Parathyroid adenoma (tissue), 2 donors: Measurements from ENCODE around the gene ANKFY1.

Experiments
- H2AFZ ChIP-seq: fragments of 300-600 bp; sonication (generic); one replicate; pipeline ENCODE4 v1.7.0; 2017; ENCODE audit warnings: antibody characterized with exemption, mild to moderate bottlenecking
- H3K27ac ChIP-seq: fragments of 300-600 bp; sonication (generic); one replicate; pipeline ENCODE4 v1.7.0; 2017
- H3K27me3 ChIP-seq: fragments of 300-600 bp; sonication (generic); one replicate; pipeline ENCODE4 v1.7.0; 2017; ENCODE audit warnings: low read length; ENCODE audit not compliant: control insufficient read depth, insufficient read depth
- H3K36me3 ChIP-seq: fragments of 300-600 bp; sonication (generic); one replicate; pipeline ENCODE4 v1.7.0; 2017; ENCODE audit warnings: low read length; ENCODE audit not compliant: control insufficient read depth, insufficient read depth
- H3K4me1 ChIP-seq: fragments of 300-600 bp; sonication (generic); one replicate; pipeline ENCODE4 v1.7.0; 2017; ENCODE audit warnings: control low read depth
- H3K4me2 ChIP-seq: fragments of 300-600 bp; sonication (generic); one replicate; pipeline ENCODE4 v1.7.0; 2017; ENCODE audit warnings: low read length
- H3K4me3 ChIP-seq: fragments of 300-600 bp; sonication (generic); one replicate; pipeline ENCODE4 v1.7.0; 2017; ENCODE audit warnings: low read depth, low read length
- H3K79me2 ChIP-seq: fragments of 300-600 bp; sonication (generic); one replicate; pipeline ENCODE4 v1.7.0; 2017; ENCODE audit warnings: control low read depth
- H3K9ac ChIP-seq: fragments of 300-600 bp; sonication (generic); one replicate; pipeline ENCODE4 v1.7.0; 2017; ENCODE audit warnings: mild to moderate bottlenecking
- H3K9me3 ChIP-seq: fragments of 300-600 bp; sonication (generic); one replicate; pipeline ENCODE4 v1.7.0; 2017; ENCODE audit warnings: low read length; ENCODE audit not compliant: control insufficient read depth
- TF ChIP-seq, protein P1 (sequence below): fragments of 300-600 bp; sonication (generic); IDR thresholded peaks from one replicate; pipeline ENCODE4 v1.7.0; 2017; ENCODE audit warnings: antibody characterized with exemption, mild to moderate bottlenecking
- donor health status: primary hyperparathyroidism.

The ANKFY1 gene

DNA sequence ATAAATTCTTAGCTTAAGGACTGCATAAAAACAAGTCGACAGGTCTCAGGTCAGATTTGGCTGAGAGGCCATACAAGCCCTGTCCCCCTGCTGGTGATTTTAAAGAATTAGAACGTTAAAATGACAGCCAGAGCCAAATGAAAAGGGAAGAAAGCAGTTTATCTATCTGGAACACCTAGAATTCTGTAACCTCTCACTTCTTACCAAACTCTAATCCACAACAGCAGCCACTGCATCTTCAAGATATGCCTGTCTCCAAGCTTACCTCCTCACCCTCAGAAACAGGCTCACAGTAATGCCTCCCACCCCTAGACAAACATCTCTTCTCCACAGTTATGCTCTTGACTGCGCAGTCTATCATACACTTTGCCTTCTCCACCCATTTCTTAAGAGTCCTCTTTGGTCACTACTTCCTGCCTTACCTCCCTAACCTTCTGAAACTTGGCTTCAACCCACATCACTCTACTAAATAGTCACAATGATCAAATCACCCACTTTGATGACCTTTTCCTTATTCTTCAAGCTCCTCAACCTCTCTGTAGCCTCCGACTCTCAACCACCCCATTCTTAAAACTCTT lies 14.2 kb downstream of the ANKFY1 start:
- H3K79me2 ChIP-seq: peaks cover 31% of the 10 kb centered on the region
- H3K9ac ChIP-seq: no peak overlapping the region
- H3K4me2 ChIP-seq: no peak overlapping the region
- TF ChIP-seq, protein P1, sequence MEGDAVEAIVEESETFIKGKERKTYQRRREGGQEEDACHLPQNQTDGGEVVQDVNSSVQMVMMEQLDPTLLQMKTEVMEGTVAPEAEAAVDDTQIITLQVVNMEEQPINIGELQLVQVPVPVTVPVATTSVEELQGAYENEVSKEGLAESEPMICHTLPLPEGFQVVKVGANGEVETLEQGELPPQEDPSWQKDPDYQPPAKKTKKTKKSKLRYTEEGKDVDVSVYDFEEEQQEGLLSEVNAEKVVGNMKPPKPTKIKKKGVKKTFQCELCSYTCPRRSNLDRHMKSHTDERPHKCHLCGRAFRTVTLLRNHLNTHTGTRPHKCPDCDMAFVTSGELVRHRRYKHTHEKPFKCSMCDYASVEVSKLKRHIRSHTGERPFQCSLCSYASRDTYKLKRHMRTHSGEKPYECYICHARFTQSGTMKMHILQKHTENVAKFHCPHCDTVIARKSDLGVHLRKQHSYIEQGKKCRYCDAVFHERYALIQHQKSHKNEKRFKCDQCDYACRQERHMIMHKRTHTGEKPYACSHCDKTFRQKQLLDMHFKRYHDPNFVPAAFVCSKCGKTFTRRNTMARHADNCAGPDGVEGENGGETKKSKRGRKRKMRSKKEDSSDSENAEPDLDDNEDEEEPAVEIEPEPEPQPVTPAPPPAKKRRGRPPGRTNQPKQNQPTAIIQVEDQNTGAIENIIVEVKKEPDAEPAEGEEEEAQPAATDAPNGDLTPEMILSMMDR: peak; percentile 29
- no peaks in the 10 kb centered on the region for H3K36me3 ChIP-seq
- H2AFZ ChIP-seq: no peak overlapping the region
- H3K4me3 ChIP-seq: no peak overlapping the region
- H3K9me3 ChIP-seq: no peaks in the 10 kb centered on the region
- H3K27ac ChIP-seq: no peak overlapping the region
- H3K4me1 ChIP-seq: peaks cover 7% of the 10 kb centered on the region
- no peaks in the 10 kb centered on the region for H3K27me3 ChIP-seq

DNA sequence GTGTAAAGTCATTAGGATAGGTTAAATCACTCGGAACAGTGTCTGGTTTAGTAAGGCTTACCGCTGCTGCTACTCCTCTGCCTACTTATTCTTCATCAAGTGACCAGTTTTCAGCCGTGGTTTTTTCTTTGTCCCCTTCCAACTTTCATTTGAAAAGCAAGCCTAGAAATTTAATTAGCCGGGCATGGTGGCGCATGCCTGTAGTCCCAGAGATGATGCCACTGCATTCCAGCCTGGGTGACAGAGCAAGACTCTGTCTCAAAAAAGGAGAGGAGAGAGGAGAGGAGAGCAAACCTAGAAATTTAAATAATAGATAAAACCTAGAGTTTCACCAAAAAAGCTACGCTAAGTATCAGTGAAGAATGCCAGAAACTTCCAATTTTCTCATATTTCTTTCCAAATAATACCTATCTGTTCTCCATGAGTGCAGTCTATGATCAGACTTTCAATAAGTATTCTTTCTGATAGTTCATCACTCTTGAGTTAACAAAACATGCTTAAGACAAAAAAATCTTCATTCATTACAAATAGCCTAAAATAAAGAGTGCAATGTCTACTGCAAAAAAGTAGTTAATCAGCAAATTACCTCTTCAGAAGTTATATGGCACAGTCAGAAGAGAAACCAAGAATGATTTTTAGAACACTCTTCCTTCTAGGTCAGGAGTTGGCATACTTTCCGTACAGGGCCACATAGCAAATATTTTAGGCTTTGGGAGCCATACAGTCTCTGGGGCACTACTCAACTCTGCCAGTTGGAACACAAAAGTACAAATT lies 15.1 kb downstream of the ANKFY1 start:
- H3K36me3 ChIP-seq: no peaks in the 10 kb centered on the region
- H3K79me2 ChIP-seq: peaks cover 31% of the 10 kb centered on the region
- peaks cover 7% of the 10 kb centered on the region for H3K4me1 ChIP-seq
- H3K9me3 ChIP-seq: no peaks in the 10 kb centered on the region
- H3K27me3 ChIP-seq: no peaks in the 10 kb centered on the region
- TF ChIP-seq, protein P1: no peak
- no peak overlapping the region for H2AFZ ChIP-seq
- H3K27ac ChIP-seq: no peak overlapping the region
- no peak overlapping the region for H3K4me2 ChIP-seq
- no peak overlapping the region for H3K9ac ChIP-seq
- H3K4me3 ChIP-seq: no peak overlapping the region

DNA sequence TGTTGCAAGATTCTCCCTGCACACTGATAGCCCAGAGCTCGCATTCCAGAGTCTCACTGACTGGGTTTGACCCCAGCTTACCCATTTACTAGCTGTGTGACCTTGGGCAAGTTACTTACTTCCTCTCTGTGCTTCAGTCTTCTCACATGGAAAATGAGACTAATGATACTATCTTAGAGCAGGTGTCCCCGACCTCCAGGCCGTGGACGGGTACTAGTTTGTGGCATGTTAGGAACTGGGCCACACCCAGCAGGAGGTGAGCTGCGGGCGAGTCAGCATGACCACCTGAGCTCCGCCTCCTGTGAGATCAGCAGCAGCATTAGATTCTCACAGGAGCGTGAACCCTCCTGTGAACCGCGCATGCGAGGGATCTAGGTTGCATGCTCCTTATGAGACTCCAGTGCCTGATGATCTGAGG lies 15.8 kb downstream of the ANKFY1 start:
- Histone ChIP-seq H3K4me3 (no peak overlapping the region), H3K79me2 (peaks cover 32% of the 10 kb centered on the region), H3K4me1 (peaks cover 7% of the 10 kb centered on the region), H3K27ac (no peak overlapping the region), H3K9ac (no peak overlapping the region), H3K27me3 (no peaks in the 10 kb centered on the region), H2AFZ (peak overlapping the region; percentile 13), H3K4me2 (no peak overlapping the region), H3K9me3 (no peaks in the 10 kb centered on the region), H3K36me3 (no peaks in the 10 kb centered on the region)
- TF ChIP-seq, protein P1: no peak

DNA sequence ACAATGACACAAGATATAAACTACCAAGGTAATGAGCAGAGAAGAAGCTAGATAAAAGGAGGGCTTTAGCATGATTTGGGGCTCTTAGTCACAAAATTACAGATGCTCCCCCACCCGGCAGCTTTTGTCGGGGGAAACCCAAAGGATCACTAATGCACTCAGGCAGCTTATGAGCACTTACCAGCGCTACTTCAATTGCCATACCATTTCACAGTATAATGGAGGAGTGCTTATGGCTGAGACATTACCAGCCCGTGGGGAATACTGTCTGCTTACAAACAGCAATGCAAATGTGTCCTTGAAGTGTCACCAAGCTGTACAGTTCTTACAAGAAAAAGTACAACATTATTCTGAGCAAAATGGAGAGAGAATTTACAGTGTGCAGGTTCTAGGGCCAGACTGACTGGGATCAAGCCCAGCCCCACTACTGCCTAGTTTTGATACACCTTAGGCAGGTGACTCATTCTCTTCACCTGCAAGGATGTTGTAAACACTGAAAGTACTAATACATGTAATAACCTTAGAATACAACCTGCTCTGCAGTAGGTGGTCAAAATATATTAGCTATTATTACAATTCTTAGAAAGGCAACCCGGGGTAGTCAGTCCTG lies 16.3 kb downstream of the ANKFY1 start:
- TF ChIP-seq, protein P1: no peak
- Histone ChIP-seq H3K4me3 (no peak overlapping the region), H3K9me3 (no peaks in the 10 kb centered on the region), H2AFZ (no peak overlapping the region), H3K27me3 (no peaks in the 10 kb centered on the region), H3K9ac (no peak overlapping the region), H3K36me3 (no peaks in the 10 kb centered on the region), H3K4me2 (no peak overlapping the region), H3K27ac (no peak overlapping the region), H3K4me1 (peaks cover 7% of the 10 kb centered on the region), H3K79me2 (peaks cover 32% of the 10 kb centered on the region)
